Duodenal mucosa (tissue), 2 donors: ENCODE measurements around the gene MAP3K14.

Experiments
- H3K27ac ChIP-seq: one replicate; pipeline ENCODE4 v1.7.0; 2013; ENCODE audit warnings: low read depth, low read length
- H3K27me3 ChIP-seq, 2 donors: one replicate each; pipeline ENCODE4 v1.7.0; 2013; ENCODE audit warnings: low read length in 2 of 2, control low read depth in 1 of 2; ENCODE audit not compliant: insufficient read depth in 2 of 2, control insufficient read depth in 1 of 2
- H3K36me3 ChIP-seq, 2 donors: one replicate each; pipeline ENCODE4 v1.7.0; 2013; ENCODE audit warnings: low read length in 2 of 2, control low read depth in 1 of 2; ENCODE audit not compliant: insufficient read depth in 2 of 2, control insufficient read depth in 1 of 2
- H3K4me1 ChIP-seq, 2 donors: one replicate each; pipeline ENCODE4 v1.7.0; 2013; ENCODE audit warnings: low read length in 2 of 2, control low read depth in 1 of 2; ENCODE audit not compliant: insufficient read depth in 2 of 2, control insufficient read depth in 1 of 2
- H3K4me3 ChIP-seq, 2 donors: one replicate each; pipeline ENCODE4 v1.7.0; 2013; ENCODE audit warnings: low read length in 2 of 2, low read depth in 1 of 2
- H3K9ac ChIP-seq, 2 donors: one replicate each; pipeline ENCODE4 v1.7.0; 2013; ENCODE audit warnings: low read length in 2 of 2, low read depth in 1 of 2
- H3K9me3 ChIP-seq, 2 donors: one replicate each; pipeline ENCODE4 v1.7.0; 2013; ENCODE audit warnings: low read length in 2 of 2, control low read depth in 1 of 2; ENCODE audit not compliant: control insufficient read depth in 1 of 2

MAP3K14 gene

GRCh38 chr17:45290269-45290765, 26.5 kb downstream of the MAP3K14 start:
- no peak overlapping the region for H3K27ac ChIP-seq
- H3K9ac ChIP-seq, result no peak overlapping the region
- H3K4me1 ChIP-seq, result peaks cover 81 to 82% of the 10 kb centered on the region in 2 donors
- no peaks in the 10 kb centered on the region for H3K9me3 ChIP-seq
- peaks cover 27 to 46% of the 10 kb centered on the region in 2 donors for H3K36me3 ChIP-seq
- no peak overlapping the region for H3K4me3 ChIP-seq
- no peaks in the 10 kb centered on the region for H3K27me3 ChIP-seq

- Histone ChIP-seq H3K36me3 (peaks cover 31 to 53% of the 10 kb centered on the region in 2 donors), H3K9me3 (no peaks in the 10 kb centered on the region), H3K27ac (no peak overlapping the region), H3K27me3 (no peaks in the 10 kb centered on the region), H3K9ac (peak overlapping the region; percentile 5 to 34), H3K4me1 (peaks cover 74% of the 10 kb centered on the region in 2 donors), H3K4me3 (no peak overlapping the region)
These were observed 27.2 kb downstream of the MAP3K14 start for GRCh38 chr17:45289301-45290268.

GRCh38 chr17:45288825-45289224, 28.0 kb downstream of the MAP3K14 start:
- H3K27ac ChIP-seq, result peak overlapping the region; percentile 27
- H3K4me1 ChIP-seq, result peaks cover 66 to 67% of the 10 kb centered on the region in 2 donors
- H3K27me3 ChIP-seq, result no peaks in the 10 kb centered on the region
- H3K4me3 ChIP-seq, result no peak overlapping the region
- peak overlapping the region; percentile 5 to 34 for H3K9ac ChIP-seq
- H3K36me3 ChIP-seq, result peaks cover 39 to 61% of the 10 kb centered on the region in 2 donors
- no peaks in the 10 kb centered on the region for H3K9me3 ChIP-seq

- peaks cover 56 to 57% of the 10 kb centered on the region in 2 donors for H3K4me1 ChIP-seq
- peak overlapping the region; percentile 27 for H3K27ac ChIP-seq
- no peak overlapping the region for H3K4me3 ChIP-seq
- H3K9me3 ChIP-seq, result no peaks in the 10 kb centered on the region
- peaks cover 48 to 71% of the 10 kb centered on the region in 2 donors for H3K36me3 ChIP-seq
- peak overlapping the region in 1 of 2 donors; percentile 19 for H3K9ac ChIP-seq
- H3K27me3 ChIP-seq, result no peaks in the 10 kb centered on the region
These were observed 29.0 kb downstream of the MAP3K14 start for GRCh38 chr17:45287526-45288500.

- Histone ChIP-seq H3K36me3 (peaks cover 48 to 81% of the 10 kb centered on the region in 2 donors), H3K9ac (no peak overlapping the region), H3K4me3 (no peak overlapping the region), H3K4me1 (peaks cover 42 to 43% of the 10 kb centered on the region in 2 donors), H3K9me3 (no peaks in the 10 kb centered on the region), H3K27ac (no peak overlapping the region), H3K27me3 (no peaks in the 10 kb centered on the region)
These were observed 30.5 kb downstream of the MAP3K14 start for GRCh38 chr17:45286286-45286685.

GRCh38 chr17:45284176-45285140, 32.4 kb downstream of the MAP3K14 start:
- no peak overlapping the region for H3K4me3 ChIP-seq
- H3K36me3 ChIP-seq, result peaks cover 42 to 71% of the 10 kb centered on the region in 2 donors
- H3K27ac ChIP-seq, result no peak overlapping the region
- H3K9me3 ChIP-seq, result no peaks in the 10 kb centered on the region
- H3K4me1 ChIP-seq, result peaks cover 23 to 24% of the 10 kb centered on the region in 2 donors
- no peak overlapping the region for H3K9ac ChIP-seq
- no peaks in the 10 kb centered on the region for H3K27me3 ChIP-seq

GRCh38 chr17:45283711-45284110, 33.1 kb downstream of the MAP3K14 start:
- Histone ChIP-seq H3K36me3 (peaks cover 42 to 64% of the 10 kb centered on the region in 2 donors), H3K27me3 (no peaks in the 10 kb centered on the region), H3K27ac (no peak overlapping the region), H3K4me3 (no peak overlapping the region), H3K4me1 (peaks cover 18% of the 10 kb centered on the region in 2 donors), H3K9me3 (no peaks in the 10 kb centered on the region), H3K9ac (no peak overlapping the region)

GRCh38 chr17:45282683-45283644, 33.9 kb downstream of the MAP3K14 start:
- H3K27ac ChIP-seq, result no peak overlapping the region
- peaks cover 18 to 20% of the 10 kb centered on the region in 2 donors for H3K4me1 ChIP-seq
- H3K36me3 ChIP-seq, result peaks cover 42 to 63% of the 10 kb centered on the region in 2 donors
- H3K4me3 ChIP-seq, result no peak overlapping the region
- H3K9me3 ChIP-seq, result no peaks in the 10 kb centered on the region
- no peak overlapping the region for H3K9ac ChIP-seq
- no peaks in the 10 kb centered on the region for H3K27me3 ChIP-seq
